Measurements from ENCODE around the gene CLIC5. TPM values are rescaled to one million over a fixed set of nuclear protein-coding genes. Genes with fewer than 3 reads are reported as not detected.

The CLIC5 gene
- total and polyA plus RNA-seq, 2 donors (not counting 1 experiment from before 2014, with no cell fraction given) = 0.96 to 0.97 TPM

GRCh38 chr6:45895569-45895968 lies 120.1 kb downstream of the CLIC5 start:
- DNase-seq (no peak), ATAC-seq (ENCODE audit: low read depth) (no peak)
- Histone ChIP-seq H3K4me2 (replicated peaks; ENCODE audit: low read depth, low read length, poor library complexity, severe bottlenecking) (no peak overlapping the region), H3K79me2 (ENCODE audit: control insufficient read depth, insufficient read depth, low read length) (no peaks in the 10 kb centered on the region), H3K4me3 (ENCODE audit: control extremely low read depth in 1 of 5, extremely low read depth in 1 of 5, insufficient read depth in 1 of 5, low read depth in 2 of 5, low read length in 4 of 5) (no peak overlapping the region), H3K27me3 (replicated peaks in 1 of 4; ENCODE audit: control extremely low read depth in 1 of 4, control insufficient read depth in 3 of 4, insufficient read depth in 4 of 4, low read length in 3 of 4) (no peaks in the 10 kb centered on the region), H3K4me1 (ENCODE audit: control insufficient read depth in 2 of 2, insufficient read depth in 2 of 2, low read length in 2 of 2) (no peaks in the 10 kb centered on the region), H3K27ac (ENCODE audit: low read length in 2 of 2) (no peak overlapping the region), H2AFZ (ENCODE audit: insufficient read depth, low read depth, low read length, poor library complexity, severe bottlenecking) (no peak overlapping the region), H3K9ac (ENCODE audit: low read length) (no peak overlapping the region), H4K20me1 (ENCODE audit: control insufficient read depth, insufficient read depth, low read length, poor library complexity, severe bottlenecking) (no peaks in the 10 kb centered on the region), H3K9me3 (ENCODE audit: control extremely low read depth in 1 of 3, control insufficient read depth in 2 of 3, insufficient read depth in 1 of 3, low read length in 2 of 3) (no peaks in the 10 kb centered on the region), H3K36me3 (replicated peaks in 1 of 2; ENCODE audit: control extremely low read depth in 1 of 2, control insufficient read depth in 1 of 2, extremely low read depth in 1 of 2, insufficient read depth in 2 of 2, low read length in 1 of 2) (no peaks in the 10 kb centered on the region)
- ChIA-PET POLR2A (no interaction called here), CTCF (no interaction called here)
- TF ChIP-seq, protein P1, sequence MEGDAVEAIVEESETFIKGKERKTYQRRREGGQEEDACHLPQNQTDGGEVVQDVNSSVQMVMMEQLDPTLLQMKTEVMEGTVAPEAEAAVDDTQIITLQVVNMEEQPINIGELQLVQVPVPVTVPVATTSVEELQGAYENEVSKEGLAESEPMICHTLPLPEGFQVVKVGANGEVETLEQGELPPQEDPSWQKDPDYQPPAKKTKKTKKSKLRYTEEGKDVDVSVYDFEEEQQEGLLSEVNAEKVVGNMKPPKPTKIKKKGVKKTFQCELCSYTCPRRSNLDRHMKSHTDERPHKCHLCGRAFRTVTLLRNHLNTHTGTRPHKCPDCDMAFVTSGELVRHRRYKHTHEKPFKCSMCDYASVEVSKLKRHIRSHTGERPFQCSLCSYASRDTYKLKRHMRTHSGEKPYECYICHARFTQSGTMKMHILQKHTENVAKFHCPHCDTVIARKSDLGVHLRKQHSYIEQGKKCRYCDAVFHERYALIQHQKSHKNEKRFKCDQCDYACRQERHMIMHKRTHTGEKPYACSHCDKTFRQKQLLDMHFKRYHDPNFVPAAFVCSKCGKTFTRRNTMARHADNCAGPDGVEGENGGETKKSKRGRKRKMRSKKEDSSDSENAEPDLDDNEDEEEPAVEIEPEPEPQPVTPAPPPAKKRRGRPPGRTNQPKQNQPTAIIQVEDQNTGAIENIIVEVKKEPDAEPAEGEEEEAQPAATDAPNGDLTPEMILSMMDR (IDR thresholded peaks at IDR 0.05) = no peak
- TF ChIP-seq EZH2 (IDR thresholded peaks at IDR 0.05; ENCODE audit: borderline replicate concordance, insufficient read depth, low read depth, low read length, poor library complexity, severe bottlenecking) = no peak
- no CpG with 5 or more reads among the region's 5 CpGs for WGBS (ENCODE audit: insufficient coverage)
- Mint-ChIP-seq H3K4me3 (no peak overlapping the region), H3K27ac (no peak overlapping the region), H3K27me3 (peaks cover 3% of the 10 kb centered on the region), H3K9me3 (ENCODE audit: insufficient read depth) (no peaks in the 10 kb centered on the region), H3K4me1 (no peaks in the 10 kb centered on the region)
- intact Hi-C loops (cut with micrococcal nuclease) = no loop called here

DNA sequence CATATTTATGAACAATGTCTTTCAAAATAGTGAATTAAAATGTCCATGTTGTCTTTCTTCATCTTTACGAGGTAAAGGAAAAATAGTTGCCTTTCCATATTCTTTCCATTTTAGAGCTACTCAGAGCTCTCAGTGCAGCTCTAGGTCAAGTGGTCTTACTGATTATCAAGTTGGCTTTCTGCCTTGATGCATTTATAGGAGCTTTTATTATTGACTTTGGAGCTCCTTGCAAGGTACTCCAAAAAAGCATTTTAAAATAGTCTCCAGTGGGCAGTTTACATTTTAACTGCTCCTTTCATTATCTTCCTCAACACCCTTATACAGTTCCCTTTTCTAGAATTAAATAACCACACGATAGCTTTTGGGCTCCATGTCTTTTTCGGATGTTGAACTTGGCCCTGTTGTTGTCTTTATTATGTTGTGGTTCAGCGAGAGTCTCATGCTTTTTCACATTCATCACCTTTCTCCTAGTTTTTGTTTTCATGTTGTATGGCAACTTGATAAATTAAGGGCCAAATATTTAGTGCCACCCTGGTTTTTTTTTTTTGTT lies 122.9 kb downstream of the CLIC5 start:
- no peaks in the 10 kb centered on the region for H4K20me1 ChIP-seq (ENCODE audit: control insufficient read depth, insufficient read depth, low read length, poor library complexity, severe bottlenecking)
- H3K4me3 Mint-ChIP-seq = no peak overlapping the region
- ATAC-seq (ENCODE audit: low read depth) = no peak
- intact Hi-C loops (cut with micrococcal nuclease) = no loop called here
- H3K27me3 Mint-ChIP-seq = peaks cover 7% of the 10 kb centered on the region
- no peak overlapping the region for H3K4me2 ChIP-seq (replicated peaks; ENCODE audit: low read depth, low read length, poor library complexity, severe bottlenecking)
- no peaks in the 10 kb centered on the region for H3K79me2 ChIP-seq (ENCODE audit: control insufficient read depth, insufficient read depth, low read length)
- H3K9me3 Mint-ChIP-seq (ENCODE audit: insufficient read depth) = no peaks in the 10 kb centered on the region
- H3K27me3 ChIP-seq (replicated peaks in 1 of 4; ENCODE audit: control extremely low read depth in 1 of 4, control insufficient read depth in 3 of 4, insufficient read depth in 4 of 4, low read length in 3 of 4) = no peaks in the 10 kb centered on the region
- no peak overlapping the region for H3K27ac ChIP-seq (ENCODE audit: low read length in 2 of 2)
- ChIA-PET POLR2A (no interaction called here), CTCF (interaction anchor here (1.0 kb wide), 1 partner anchor 9 kb away, joined by 3 read pairs; no protein-coding TSS in a partner anchor)
- TF ChIP-seq, protein P1 (IDR thresholded peaks at IDR 0.05) = no peak
- TF ChIP-seq EZH2 (IDR thresholded peaks at IDR 0.05; ENCODE audit: borderline replicate concordance, insufficient read depth, low read depth, low read length, poor library complexity, severe bottlenecking) = no peak
- no peaks in the 10 kb centered on the region for H3K9me3 ChIP-seq (ENCODE audit: control extremely low read depth in 1 of 3, control insufficient read depth in 2 of 3, insufficient read depth in 1 of 3, low read length in 2 of 3)
- H3K9ac ChIP-seq (ENCODE audit: low read length) = no peak overlapping the region
- WGBS (ENCODE audit: insufficient coverage) = no CpG with 5 or more reads among the region's 4 CpGs
- H3K4me1 Mint-ChIP-seq = no peaks in the 10 kb centered on the region
- DNase-seq = no peak
- no peaks in the 10 kb centered on the region for H3K4me1 ChIP-seq (ENCODE audit: control insufficient read depth in 2 of 2, insufficient read depth in 2 of 2, low read length in 2 of 2)
- no peak overlapping the region for H2AFZ ChIP-seq (ENCODE audit: insufficient read depth, low read depth, low read length, poor library complexity, severe bottlenecking)
- no peak overlapping the region for H3K4me3 ChIP-seq (ENCODE audit: control extremely low read depth in 1 of 5, extremely low read depth in 1 of 5, insufficient read depth in 1 of 5, low read depth in 2 of 5, low read length in 4 of 5)
- no peak overlapping the region for H3K27ac Mint-ChIP-seq
- no peaks in the 10 kb centered on the region for H3K36me3 ChIP-seq (replicated peaks in 1 of 2; ENCODE audit: control extremely low read depth in 1 of 2, control insufficient read depth in 1 of 2, extremely low read depth in 1 of 2, insufficient read depth in 2 of 2, low read length in 1 of 2)

All from B cell (primary cell).